Measurements from ENCODE around the gene LFNG. TPM values are rescaled to one million over a fixed set of nuclear protein-coding genes. Genes with fewer than 3 reads are reported as not detected.

Gene LFNG
- polyA plus RNA-seq, 4 donors = 10.5 to 39.3 (median 17.5) TPM

- Histone ChIP-seq H3K4me3 (ENCODE audit: low read depth in 1 of 3, low read length in 3 of 3) (no peak overlapping the region), H3K36me3 (ENCODE audit: control insufficient read depth in 3 of 3, insufficient read depth in 2 of 3, low read depth in 1 of 3, low read length in 3 of 3) (no peaks in the 10 kb centered on the region), H3K27me3 (ENCODE audit: control insufficient read depth in 3 of 3, insufficient read depth in 3 of 3, low read length in 3 of 3) (peaks cover 0 to 5% (median 0%) of the 10 kb centered on the region in 3 donors), H3K4me1 (ENCODE audit: control insufficient read depth in 3 of 3, insufficient read depth in 2 of 3, low read depth in 1 of 3, low read length in 2 of 3) (peaks cover 0 to 17% (median 0%) of the 10 kb centered on the region in 3 donors), H3K27ac (ENCODE audit: low read depth in 1 of 3, low read length in 2 of 3) (no peak overlapping the region), H3K9me3 (ENCODE audit: control insufficient read depth in 2 of 2, insufficient read depth in 1 of 2, low read depth in 1 of 2, low read length in 1 of 2) (no peaks in the 10 kb centered on the region)
- WGBS, 3 donors = 88 to 98% (median 93%) methylated on average over 3 of the region's 3 CpGs
- FAIRE-seq (no peak), DNase-seq (no peak)
Measured at GRCh38 chr7:2497065-2497464, 22.5 kb upstream of the LFNG start.

GRCh38 chr7:2497500-2498336 lies 21.9 kb upstream of the LFNG start:
- Histone ChIP-seq H3K36me3 (ENCODE audit: control insufficient read depth in 3 of 3, insufficient read depth in 2 of 3, low read depth in 1 of 3, low read length in 3 of 3) (no peaks in the 10 kb centered on the region), H3K4me3 (ENCODE audit: low read depth in 1 of 3, low read length in 3 of 3) (no peak overlapping the region), H3K27me3 (ENCODE audit: control insufficient read depth in 3 of 3, insufficient read depth in 3 of 3, low read length in 3 of 3) (peaks cover 0 to 5% (median 0%) of the 10 kb centered on the region in 3 donors), H3K27ac (ENCODE audit: low read depth in 1 of 3, low read length in 2 of 3) (no peak overlapping the region), H3K9me3 (ENCODE audit: control insufficient read depth in 2 of 2, insufficient read depth in 1 of 2, low read depth in 1 of 2, low read length in 1 of 2) (no peaks in the 10 kb centered on the region), H3K4me1 (ENCODE audit: control insufficient read depth in 3 of 3, insufficient read depth in 2 of 3, low read depth in 1 of 3, low read length in 2 of 3) (peaks cover 0 to 17% (median 0%) of the 10 kb centered on the region in 3 donors)
- WGBS, 3 donors = 43 to 52% (median 49%) methylated on average over 21 to 25 of the region's 25 CpGs
- FAIRE-seq (no peak), DNase-seq (no peak)

- H3K27me3 ChIP-seq (ENCODE audit: control insufficient read depth in 3 of 3, insufficient read depth in 3 of 3, low read length in 3 of 3) = no peaks in the 10 kb centered on the region
- 75 to 89% (median 82%) methylated on average over 6 of the region's 6 CpGs for WGBS, 3 donors
- H3K36me3 ChIP-seq (ENCODE audit: control insufficient read depth in 3 of 3, insufficient read depth in 2 of 3, low read depth in 1 of 3, low read length in 3 of 3) = no peaks in the 10 kb centered on the region
- no peak overlapping the region for H3K27ac ChIP-seq (ENCODE audit: low read depth in 1 of 3, low read length in 2 of 3)
- DNase-seq (no peak), FAIRE-seq (no peak)
- H3K9me3 ChIP-seq (ENCODE audit: control insufficient read depth in 2 of 2, insufficient read depth in 1 of 2, low read depth in 1 of 2, low read length in 1 of 2) = no peaks in the 10 kb centered on the region
- peaks cover 0 to 13% (median 0%) of the 10 kb centered on the region in 3 donors for H3K4me1 ChIP-seq (ENCODE audit: control insufficient read depth in 3 of 3, insufficient read depth in 2 of 3, low read depth in 1 of 3, low read length in 2 of 3)
- H3K4me3 ChIP-seq (ENCODE audit: low read depth in 1 of 3, low read length in 3 of 3) = no peak overlapping the region
Measured at GRCh38 chr7:2498708-2499107, 20.9 kb upstream of the LFNG start.

GRCh38 chr7:2499181-2499580 lies 20.4 kb upstream of the LFNG start:
- no peak overlapping the region for H3K4me3 ChIP-seq (ENCODE audit: low read depth in 1 of 3, low read length in 3 of 3)
- peaks cover 0 to 13% (median 0%) of the 10 kb centered on the region in 3 donors for H3K4me1 ChIP-seq (ENCODE audit: control insufficient read depth in 3 of 3, insufficient read depth in 2 of 3, low read depth in 1 of 3, low read length in 2 of 3)
- no peaks in the 10 kb centered on the region for H3K27me3 ChIP-seq (ENCODE audit: control insufficient read depth in 3 of 3, insufficient read depth in 3 of 3, low read length in 3 of 3)
- H3K27ac ChIP-seq (ENCODE audit: low read depth in 1 of 3, low read length in 2 of 3) = no peak overlapping the region
- H3K36me3 ChIP-seq (ENCODE audit: control insufficient read depth in 3 of 3, insufficient read depth in 2 of 3, low read depth in 1 of 3, low read length in 3 of 3) = no peaks in the 10 kb centered on the region
- no peaks in the 10 kb centered on the region for H3K9me3 ChIP-seq (ENCODE audit: control insufficient read depth in 2 of 2, insufficient read depth in 1 of 2, low read depth in 1 of 2, low read length in 1 of 2)
- 83 to 90% (median 88%) methylated on average over 7 of the region's 7 CpGs for WGBS, 3 donors
- no peak for DNase-seq
- no peak for FAIRE-seq

- H3K9me3 ChIP-seq (ENCODE audit: control insufficient read depth in 2 of 2, insufficient read depth in 1 of 2, low read depth in 1 of 2, low read length in 1 of 2) = no peaks in the 10 kb centered on the region
- DNase-seq = no peak
- 85 to 88% (median 88%) methylated on average over 26 to 27 of the region's 27 CpGs for WGBS, 3 donors
Measured at GRCh38 chr7:2499719-2500430, 19.7 kb upstream of the LFNG start.

GRCh38 chr7:2500701-2501100 lies 18.9 kb upstream of the LFNG start:
- H3K27ac ChIP-seq (ENCODE audit: low read depth in 1 of 3, low read length in 2 of 3) = no peak overlapping the region
- no peaks in the 10 kb centered on the region for H3K36me3 ChIP-seq (ENCODE audit: control insufficient read depth in 3 of 3, insufficient read depth in 2 of 3, low read depth in 1 of 3, low read length in 3 of 3)
- DNase-seq (no peak), FAIRE-seq (no peak)
- H3K4me1 ChIP-seq (ENCODE audit: control insufficient read depth in 3 of 3, insufficient read depth in 2 of 3, low read depth in 1 of 3, low read length in 2 of 3) = peaks cover 0 to 4% (median 0%) of the 10 kb centered on the region in 3 donors
- no peaks in the 10 kb centered on the region for H3K27me3 ChIP-seq (ENCODE audit: control insufficient read depth in 3 of 3, insufficient read depth in 3 of 3, low read length in 3 of 3)
- no peaks in the 10 kb centered on the region for H3K9me3 ChIP-seq (ENCODE audit: control insufficient read depth in 2 of 2, insufficient read depth in 1 of 2, low read depth in 1 of 2, low read length in 1 of 2)
- no peak overlapping the region for H3K4me3 ChIP-seq (ENCODE audit: low read depth in 1 of 3, low read length in 3 of 3)
- 83 to 90% (median 84%) methylated on average over 12 of the region's 12 CpGs for WGBS, 3 donors

More at GRCh38 chr7:2499719-2500430, 19.7 kb upstream of the LFNG start:
- no peak for FAIRE-seq
- no peak overlapping the region for H3K27ac ChIP-seq (ENCODE audit: low read depth in 1 of 3, low read length in 2 of 3)
- no peaks in the 10 kb centered on the region for H3K36me3 ChIP-seq (ENCODE audit: control insufficient read depth in 3 of 3, insufficient read depth in 2 of 3, low read depth in 1 of 3, low read length in 3 of 3)
- peaks cover 0 to 8% (median 0%) of the 10 kb centered on the region in 3 donors for H3K4me1 ChIP-seq (ENCODE audit: control insufficient read depth in 3 of 3, insufficient read depth in 2 of 3, low read depth in 1 of 3, low read length in 2 of 3)
- H3K27me3 ChIP-seq (ENCODE audit: control insufficient read depth in 3 of 3, insufficient read depth in 3 of 3, low read length in 3 of 3) = no peaks in the 10 kb centered on the region
- no peak overlapping the region for H3K4me3 ChIP-seq (ENCODE audit: low read depth in 1 of 3, low read length in 3 of 3)

GRCh38 chr7:2501947-2502646 lies 17.5 kb upstream of the LFNG start:
- H3K36me3 ChIP-seq (ENCODE audit: control insufficient read depth in 3 of 3, insufficient read depth in 2 of 3, low read depth in 1 of 3, low read length in 3 of 3) = no peaks in the 10 kb centered on the region
- no peaks in the 10 kb centered on the region for H3K9me3 ChIP-seq (ENCODE audit: control insufficient read depth in 2 of 2, insufficient read depth in 1 of 2, low read depth in 1 of 2, low read length in 1 of 2)
- H3K4me3 ChIP-seq (ENCODE audit: low read depth in 1 of 3, low read length in 3 of 3) = no peak overlapping the region
- DNase-seq (no peak), FAIRE-seq (no peak)
- no peak overlapping the region for H3K27ac ChIP-seq (ENCODE audit: low read depth in 1 of 3, low read length in 2 of 3)
- peaks cover 0 to 4% (median 0%) of the 10 kb centered on the region in 3 donors for H3K4me1 ChIP-seq (ENCODE audit: control insufficient read depth in 3 of 3, insufficient read depth in 2 of 3, low read depth in 1 of 3, low read length in 2 of 3)
- WGBS, 3 donors = 80 to 87% (median 83%) methylated on average over 8 to 9 of the region's 9 CpGs
- no peaks in the 10 kb centered on the region for H3K27me3 ChIP-seq (ENCODE audit: control insufficient read depth in 3 of 3, insufficient read depth in 3 of 3, low read length in 3 of 3)

GRCh38 chr7:2502647-2502966 lies 17.0 kb upstream of the LFNG start:
- no peak for DNase-seq
- 70 to 80% (median 76%) methylated on average over 10 to 13 of the region's 13 CpGs for WGBS, 3 donors
- H3K36me3 ChIP-seq (ENCODE audit: control insufficient read depth in 3 of 3, insufficient read depth in 2 of 3, low read depth in 1 of 3, low read length in 3 of 3) = no peaks in the 10 kb centered on the region
- H3K4me1 ChIP-seq (ENCODE audit: control insufficient read depth in 3 of 3, insufficient read depth in 2 of 3, low read depth in 1 of 3, low read length in 2 of 3) = peaks cover 0 to 3% (median 0%) of the 10 kb centered on the region in 3 donors
- no peak overlapping the region for H3K4me3 ChIP-seq (ENCODE audit: low read depth in 1 of 3, low read length in 3 of 3)
- H3K27ac ChIP-seq (ENCODE audit: low read depth in 1 of 3, low read length in 2 of 3) = no peak overlapping the region
- H3K9me3 ChIP-seq (ENCODE audit: control insufficient read depth in 2 of 2, insufficient read depth in 1 of 2, low read depth in 1 of 2, low read length in 1 of 2) = no peaks in the 10 kb centered on the region
- no peak for FAIRE-seq
- no peaks in the 10 kb centered on the region for H3K27me3 ChIP-seq (ENCODE audit: control insufficient read depth in 3 of 3, insufficient read depth in 3 of 3, low read length in 3 of 3)
